DND-41 (cell line): ENCODE results near the gene PRICKLE3.

Source experiments
- ATAC-seq: fragments of 200-7000 bp; cut with Tn5 transposase; 3 replicates; pipeline ENCODE4 v1.9.1; 2021; ENCODE audit warnings: low read depth; ENCODE audit not compliant: insufficient read depth
- DNase-seq: peaks from one replicate; pipeline ENCODE4 v3.0.0-alpha.2; 2020
- H2AFZ ChIP-seq: 2 replicates; pipeline ENCODE4 v1.6.0; 2012; ENCODE audit warnings: low read depth, low read length
- H3K27ac ChIP-seq: 2 replicates; pipeline ENCODE4 v1.5.1; 2012; ENCODE audit warnings: low read length, inconsistent platforms
- H3K27me3 ChIP-seq: fragments of 200-600 bp; sonication (generic); 2 replicates; pipeline ENCODE4 v1.6.0; 2012; ENCODE audit warnings: low read length, mild to moderate bottlenecking, inconsistent platforms; ENCODE audit not compliant: insufficient read depth, poor library complexity
- H3K36me3 ChIP-seq: 2 replicates; pipeline ENCODE4 v1.5.1; 2012; ENCODE audit warnings: low read length, inconsistent platforms; ENCODE audit not compliant: insufficient read depth
- H3K4me1 ChIP-seq: 2 replicates; pipeline ENCODE4 v1.5.1; 2012; ENCODE audit warnings: mild to moderate bottlenecking, low read length; ENCODE audit not compliant: insufficient read depth
- H3K4me2 ChIP-seq: 2 replicates; pipeline ENCODE4 v1.6.0; 2012; ENCODE audit warnings: mild to moderate bottlenecking, moderate library complexity, low read length, inconsistent platforms; ENCODE audit not compliant: insufficient read depth
- H3K4me3 ChIP-seq, 2 experiments: fragments of 200-600 bp in 1 of 2; shearing (Covaris generic) in 1 of 2; 2 replicates each; pipeline ENCODE4 v1.5.1; 2012 to 2016; ENCODE audit warnings: inconsistent platforms in 2 of 2, low read length in 2 of 2, mild to moderate bottlenecking in 2 of 2, low read depth in 1 of 2, moderate library complexity in 1 of 2
- H3K79me2 ChIP-seq: 2 replicates; pipeline ENCODE4 v1.6.0; 2012; ENCODE audit warnings: low read length, inconsistent platforms; ENCODE audit not compliant: insufficient read depth
- H3K9ac ChIP-seq: 2 replicates; pipeline ENCODE4 v1.6.0; 2012; ENCODE audit warnings: low read depth, mild to moderate bottlenecking, inconsistent platforms, low read length, moderate library complexity
- H3K9me3 ChIP-seq: 2 replicates; pipeline ENCODE4 v1.5.1; 2012; ENCODE audit warnings: low read length, moderate library complexity, mild to moderate bottlenecking, inconsistent platforms; ENCODE audit not compliant: insufficient read depth, severe bottlenecking
- H4K20me1 ChIP-seq: 2 replicates; pipeline ENCODE4 v1.6.0; 2012; ENCODE audit warnings: low read length; ENCODE audit not compliant: insufficient read depth
- EZH2 ChIP-seq: IDR thresholded peaks from 3 replicates; pipeline ENCODE4 v1.6.1; 2012; ENCODE audit warnings: borderline replicate concordance, low read depth, mild to moderate bottlenecking, moderate library complexity, low read length, inconsistent platforms; ENCODE audit not compliant: severe bottlenecking
- TF ChIP-seq, protein P1 (sequence below): IDR thresholded peaks from 2 replicates; pipeline ENCODE4 v1.5.1; 2012; ENCODE audit warnings: borderline replicate concordance, low read length, moderate library complexity, mild to moderate bottlenecking; ENCODE audit not compliant: poor library complexity, severe bottlenecking; ENCODE audit errors: extremely low read depth

Gene PRICKLE3

DNA sequence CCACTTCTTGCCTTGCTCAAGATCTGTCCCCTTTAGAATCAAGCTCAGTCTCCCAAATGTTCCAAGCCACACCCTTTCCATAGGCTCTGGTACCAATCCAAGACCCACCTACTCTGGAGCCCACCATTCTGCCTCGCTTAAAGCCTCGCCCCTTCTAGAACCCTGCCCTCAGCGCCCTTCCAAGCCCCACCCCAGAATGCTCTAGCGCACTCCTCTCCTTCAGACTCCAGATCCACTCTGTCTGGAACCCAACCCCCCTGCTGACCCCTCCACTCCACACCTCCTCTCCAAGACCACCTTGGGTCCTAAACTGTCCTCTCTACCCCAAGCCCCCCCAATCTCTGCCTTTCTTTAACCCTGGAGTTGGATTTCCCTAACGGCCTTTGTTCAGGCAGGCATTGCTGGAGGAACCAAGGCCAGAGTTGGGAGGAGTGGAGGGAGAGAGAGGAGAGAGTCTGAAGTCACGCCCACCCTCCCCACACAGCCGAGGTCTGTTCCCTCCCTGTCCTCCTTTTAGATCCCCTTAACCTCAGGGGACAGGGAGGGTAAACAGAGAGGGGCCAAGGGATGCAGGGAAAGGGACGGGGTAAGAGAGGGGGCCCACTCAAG, 2.4 kb upstream of the PRICKLE3 start:
- DNase-seq: no peak
- H3K36me3 ChIP-seq: peaks cover 4% of the 10 kb centered on the region; the same call in 1 of the 2 replicates
- no peak overlapping the region for H3K4me2 ChIP-seq
- H4K20me1 ChIP-seq: no peaks in the 10 kb centered on the region
- H3K79me2 ChIP-seq: peaks cover 23% of the 10 kb centered on the region
- no peak for TF ChIP-seq EZH2
- TF ChIP-seq, protein P1, sequence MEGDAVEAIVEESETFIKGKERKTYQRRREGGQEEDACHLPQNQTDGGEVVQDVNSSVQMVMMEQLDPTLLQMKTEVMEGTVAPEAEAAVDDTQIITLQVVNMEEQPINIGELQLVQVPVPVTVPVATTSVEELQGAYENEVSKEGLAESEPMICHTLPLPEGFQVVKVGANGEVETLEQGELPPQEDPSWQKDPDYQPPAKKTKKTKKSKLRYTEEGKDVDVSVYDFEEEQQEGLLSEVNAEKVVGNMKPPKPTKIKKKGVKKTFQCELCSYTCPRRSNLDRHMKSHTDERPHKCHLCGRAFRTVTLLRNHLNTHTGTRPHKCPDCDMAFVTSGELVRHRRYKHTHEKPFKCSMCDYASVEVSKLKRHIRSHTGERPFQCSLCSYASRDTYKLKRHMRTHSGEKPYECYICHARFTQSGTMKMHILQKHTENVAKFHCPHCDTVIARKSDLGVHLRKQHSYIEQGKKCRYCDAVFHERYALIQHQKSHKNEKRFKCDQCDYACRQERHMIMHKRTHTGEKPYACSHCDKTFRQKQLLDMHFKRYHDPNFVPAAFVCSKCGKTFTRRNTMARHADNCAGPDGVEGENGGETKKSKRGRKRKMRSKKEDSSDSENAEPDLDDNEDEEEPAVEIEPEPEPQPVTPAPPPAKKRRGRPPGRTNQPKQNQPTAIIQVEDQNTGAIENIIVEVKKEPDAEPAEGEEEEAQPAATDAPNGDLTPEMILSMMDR: no peak
- no peak overlapping the region for H3K9ac ChIP-seq
- H3K4me3 ChIP-seq: no peak overlapping the region
- ATAC-seq: no peak
- H3K9me3 ChIP-seq: no peaks in the 10 kb centered on the region
- no peak overlapping the region for H2AFZ ChIP-seq
- no peak overlapping the region for H3K27ac ChIP-seq
- no peaks in the 10 kb centered on the region for H3K27me3 ChIP-seq
- peaks cover 40% of the 10 kb centered on the region for H3K4me1 ChIP-seq

DNA sequence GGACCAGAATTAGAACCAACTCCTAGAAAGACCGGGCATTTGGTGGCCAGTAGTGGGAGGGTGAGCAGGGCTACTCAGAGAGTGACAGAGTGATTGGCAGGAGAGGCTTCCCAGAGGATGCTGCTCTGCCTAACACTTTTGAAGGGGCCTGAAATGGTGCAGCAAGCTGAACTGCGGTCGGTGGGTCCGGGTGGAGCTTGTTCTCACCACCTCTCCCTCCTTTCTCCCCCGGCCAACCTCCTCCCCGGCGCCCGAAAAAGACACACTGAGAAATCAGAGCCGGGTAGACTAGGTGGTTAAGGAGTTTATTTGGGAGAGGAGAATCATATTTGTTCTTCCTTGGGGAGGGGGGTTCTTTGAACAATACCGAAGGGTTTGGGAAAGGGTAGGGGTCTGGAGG, 1.4 kb upstream of the PRICKLE3 start:
- Histone ChIP-seq H4K20me1 (no peaks in the 10 kb centered on the region), H3K4me2 (no peak overlapping the region), H3K9ac (no peak overlapping the region), H3K4me1 (peaks cover 35% of the 10 kb centered on the region), H3K27ac (no peak overlapping the region), H3K27me3 (no peaks in the 10 kb centered on the region), H3K4me3 (no peak overlapping the region), H3K79me2 (peaks cover 23% of the 10 kb centered on the region), H3K36me3 (peaks cover 11% of the 10 kb centered on the region), H2AFZ (no peak overlapping the region), H3K9me3 (no peaks in the 10 kb centered on the region)
- DNase-seq (no peak), ATAC-seq (no peak)
- TF ChIP-seq, protein P1: no peak
- TF ChIP-seq EZH2: no peak

DNA sequence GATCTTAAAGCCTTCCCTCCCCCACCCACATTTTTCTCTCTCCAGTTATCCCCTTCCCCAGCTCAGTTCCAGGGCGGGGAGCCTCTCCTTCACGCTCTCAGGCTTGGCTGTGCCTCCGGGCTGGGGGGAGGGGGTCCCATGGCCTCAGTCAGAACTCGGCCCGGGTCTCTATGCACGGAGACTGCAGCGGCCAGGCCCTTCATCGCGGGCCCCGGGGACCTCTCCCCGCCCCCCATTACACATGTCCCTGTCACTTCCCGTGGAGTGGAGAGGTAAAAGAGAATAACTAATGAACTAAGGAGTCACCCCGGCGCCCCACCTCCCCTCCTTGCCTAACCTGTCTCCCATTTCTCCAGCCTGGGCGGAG, 838 bp upstream of the PRICKLE3 start:
- no peak for TF ChIP-seq EZH2
- TF ChIP-seq, protein P1: no peak
- Histone ChIP-seq H3K4me2 (peak overlapping the region; percentile 82), H3K4me3 (no peak overlapping the region; a peak in 1 of 4 replicates), H3K79me2 (peaks cover 23% of the 10 kb centered on the region), H3K9ac (no peak overlapping the region; the same call in 1 of the 2 replicates), H3K27me3 (no peaks in the 10 kb centered on the region), H3K4me1 (peaks cover 30% of the 10 kb centered on the region), H4K20me1 (no peaks in the 10 kb centered on the region), H3K36me3 (peaks cover 13% of the 10 kb centered on the region), H3K9me3 (no peaks in the 10 kb centered on the region), H3K27ac (peak overlapping the region; percentile 77; the same call in 1 of the 2 replicates), H2AFZ (no peak overlapping the region)
- DNase-seq (no peak), ATAC-seq (no peak)
